ENCODE measurements around the gene SEMA3D.

SEMA3D gene

GRCh38 chr7:85090919-85091564, 95.8 kb downstream of the SEMA3D start:
- Histone ChIP-seq H3K4me3 (no peak overlapping the region), H3K9ac (no peak overlapping the region), H3K27me3 (no peaks in the 10 kb centered on the region), H3K4me2 (no peak overlapping the region), H3K9me3 (no peaks in the 10 kb centered on the region), H3K27ac (no peak overlapping the region), H4K20me1 (no peaks in the 10 kb centered on the region), H3K36me3 (no peaks in the 10 kb centered on the region), H3K4me1 (no peaks in the 10 kb centered on the region)
- no peak for TF ChIP-seq Cebpa-rat (IDR thresholded peaks at IDR 0.05)

- no peak overlapping the region for H3K9ac ChIP-seq
- no peaks in the 10 kb centered on the region for H3K27me3 ChIP-seq
- no peaks in the 10 kb centered on the region for H3K9me3 ChIP-seq
- H3K4me2 ChIP-seq = no peak overlapping the region
- H4K20me1 ChIP-seq = no peaks in the 10 kb centered on the region
- no peak for TF ChIP-seq Cebpa-rat (IDR thresholded peaks at IDR 0.05)
- no peak overlapping the region for H3K27ac ChIP-seq
- no peak overlapping the region for H3K4me3 ChIP-seq
- H3K4me1 ChIP-seq = no peaks in the 10 kb centered on the region
- no peaks in the 10 kb centered on the region for H3K36me3 ChIP-seq
Measured at GRCh38 chr7:85090143-85090542, 96.7 kb downstream of the SEMA3D start.

GRCh38 chr7:85081846-85082245, 105.0 kb downstream of the SEMA3D start:
- Histone ChIP-seq H3K9me3 (no peaks in the 10 kb centered on the region), H3K4me3 (no peak overlapping the region), H3K4me1 (peaks cover 10% of the 10 kb centered on the region), H3K4me2 (no peak overlapping the region), H4K20me1 (no peaks in the 10 kb centered on the region), H3K9ac (no peak overlapping the region), H3K27me3 (no peaks in the 10 kb centered on the region), H3K36me3 (no peaks in the 10 kb centered on the region), H3K27ac (no peak overlapping the region)
- TF ChIP-seq Cebpa-rat (IDR thresholded peaks at IDR 0.05) = no peak

GRCh38 chr7:85081392-85081791, 105.5 kb downstream of the SEMA3D start:
- Histone ChIP-seq H3K9me3 (no peaks in the 10 kb centered on the region), H3K9ac (no peak overlapping the region), H3K36me3 (no peaks in the 10 kb centered on the region), H3K4me1 (peaks cover 10% of the 10 kb centered on the region), H3K27ac (no peak overlapping the region), H3K27me3 (no peaks in the 10 kb centered on the region), H4K20me1 (no peaks in the 10 kb centered on the region), H3K4me2 (no peak overlapping the region), H3K4me3 (no peak overlapping the region)
- no peak for TF ChIP-seq Cebpa-rat (IDR thresholded peaks at IDR 0.05)

- H3K27me3 ChIP-seq = no peaks in the 10 kb centered on the region
- no peak overlapping the region for H3K4me2 ChIP-seq
- no peaks in the 10 kb centered on the region for H3K9me3 ChIP-seq
- peaks cover 10% of the 10 kb centered on the region for H3K4me1 ChIP-seq
- no peak overlapping the region for H3K9ac ChIP-seq
- no peaks in the 10 kb centered on the region for H3K36me3 ChIP-seq
- no peaks in the 10 kb centered on the region for H4K20me1 ChIP-seq
- TF ChIP-seq Cebpa-rat (IDR thresholded peaks at IDR 0.05) = no peak
- no peak overlapping the region for H3K4me3 ChIP-seq
- H3K27ac ChIP-seq = no peak overlapping the region
Measured at GRCh38 chr7:85079434-85079833, 107.4 kb downstream of the SEMA3D start.

DNA sequence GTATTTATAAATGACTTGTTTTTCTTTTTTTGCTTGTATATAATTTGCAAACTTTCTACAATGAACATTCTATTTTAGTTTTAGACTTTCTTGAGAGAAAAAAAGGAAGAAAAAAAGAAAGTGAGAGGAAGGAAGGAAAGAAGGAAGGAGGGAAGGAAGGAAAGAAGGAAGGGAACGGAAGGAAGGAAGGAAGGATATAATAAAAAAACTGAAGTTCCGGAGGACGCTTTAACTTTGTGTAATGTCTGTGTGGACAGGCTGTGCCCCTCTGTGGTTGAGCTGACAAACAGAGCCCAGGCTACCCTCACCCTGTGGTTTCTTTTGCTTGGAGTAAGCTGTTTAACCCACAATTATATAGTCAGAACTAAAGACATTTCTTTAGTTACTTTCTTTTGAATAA, 108.7 kb downstream of the SEMA3D start:
- no peaks in the 10 kb centered on the region for H3K36me3 ChIP-seq
- H3K9me3 ChIP-seq = no peaks in the 10 kb centered on the region
- no peaks in the 10 kb centered on the region for H3K27me3 ChIP-seq
- H3K4me3 ChIP-seq = no peak overlapping the region
- TF ChIP-seq Cebpa-rat (IDR thresholded peaks at IDR 0.05) = no peak
- H3K27ac ChIP-seq = no peak overlapping the region
- H3K9ac ChIP-seq = no peak overlapping the region
- H3K4me2 ChIP-seq = peak overlapping the region; percentile 47
- peaks cover 10% of the 10 kb centered on the region for H3K4me1 ChIP-seq
- no peaks in the 10 kb centered on the region for H4K20me1 ChIP-seq

DNA sequence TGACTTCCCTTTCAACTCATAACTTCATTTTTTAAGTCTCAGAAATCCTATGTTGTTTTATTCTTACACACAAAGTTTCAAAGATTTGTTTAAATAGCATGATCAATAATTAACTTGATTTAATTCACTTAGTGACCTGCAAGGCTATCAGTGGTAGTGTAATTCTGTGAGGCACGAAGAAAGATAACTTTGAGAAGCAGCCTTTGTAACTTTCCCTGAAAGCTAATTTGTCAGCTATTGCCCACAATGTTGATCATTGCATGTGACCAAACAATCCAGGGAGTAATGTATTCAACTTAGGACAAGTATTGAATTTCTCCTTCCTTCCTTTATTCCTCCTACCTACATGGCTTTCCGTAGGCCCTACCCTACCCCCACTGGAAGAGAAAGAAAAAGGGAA, 111.0 kb downstream of the SEMA3D start:
- H3K27ac ChIP-seq = no peak overlapping the region
- no peak for TF ChIP-seq Cebpa-rat (IDR thresholded peaks at IDR 0.05)

DNA sequence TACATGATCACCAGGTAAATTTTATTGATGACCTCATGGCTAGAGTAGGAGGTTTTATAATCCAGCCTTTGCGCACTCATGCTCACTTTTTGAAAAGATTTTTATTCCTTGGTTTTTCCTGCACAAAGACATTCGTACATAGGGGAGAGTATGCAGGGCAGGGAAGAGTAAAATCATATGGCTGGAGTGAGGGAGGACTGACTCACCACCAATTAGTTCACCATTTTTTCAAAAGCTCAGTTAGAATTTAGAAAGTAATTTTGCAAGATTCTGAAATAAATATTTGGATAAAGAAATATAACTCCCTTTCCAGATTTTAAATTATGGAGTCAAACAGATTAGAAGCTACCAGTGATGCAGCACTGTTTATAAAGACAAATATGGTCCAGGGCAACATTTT, 111.9 kb downstream of the SEMA3D start:
- Histone ChIP-seq H3K9me3 (no peaks in the 10 kb centered on the region), H3K27ac (no peak overlapping the region), H3K9ac (no peak overlapping the region), H4K20me1 (no peaks in the 10 kb centered on the region), H3K36me3 (no peaks in the 10 kb centered on the region), H3K4me3 (no peak overlapping the region), H3K4me2 (no peak overlapping the region), H3K27me3 (no peaks in the 10 kb centered on the region), H3K4me1 (peaks cover 13% of the 10 kb centered on the region)
- no peak for TF ChIP-seq Cebpa-rat (IDR thresholded peaks at IDR 0.05)

More for the DNA sequence above, 111.0 kb downstream of the SEMA3D start:
- no peaks in the 10 kb centered on the region for H3K9me3 ChIP-seq
- H3K4me1 ChIP-seq = peaks cover 10% of the 10 kb centered on the region
- no peak overlapping the region for H3K4me2 ChIP-seq
- no peak overlapping the region for H3K4me3 ChIP-seq
- H3K36me3 ChIP-seq = no peaks in the 10 kb centered on the region
- no peaks in the 10 kb centered on the region for H4K20me1 ChIP-seq
- no peaks in the 10 kb centered on the region for H3K27me3 ChIP-seq
- no peak overlapping the region for H3K9ac ChIP-seq

DNA sequence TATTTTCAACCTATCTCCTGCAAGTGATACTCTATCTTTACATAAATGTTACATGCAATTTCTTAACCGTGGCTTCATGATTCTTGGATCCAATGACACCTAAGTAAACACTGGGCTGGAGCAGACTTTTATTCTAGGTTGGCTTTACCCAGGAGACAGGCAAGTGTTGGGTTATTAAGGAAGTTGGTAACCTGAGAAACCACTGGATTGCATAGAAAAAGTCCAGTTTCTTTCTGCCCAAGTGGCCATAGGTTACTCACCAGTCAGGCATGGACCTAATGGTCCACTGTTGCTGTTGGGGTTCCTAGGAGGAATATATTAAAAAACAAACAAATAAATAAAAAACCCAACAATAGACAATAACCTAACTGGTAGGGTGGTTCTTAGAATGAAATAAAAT, 112.8 kb downstream of the SEMA3D start:
- TF ChIP-seq Cebpa-rat (IDR thresholded peaks at IDR 0.05) = no peak

GRCh38 chr7:85070967-85071628, 115.8 kb downstream of the SEMA3D start:
- Histone ChIP-seq H3K9ac (no peak overlapping the region), H3K36me3 (no peaks in the 10 kb centered on the region), H3K4me3 (no peak overlapping the region), H3K27me3 (no peaks in the 10 kb centered on the region), H3K4me1 (peaks cover 18% of the 10 kb centered on the region), H3K9me3 (no peaks in the 10 kb centered on the region), H3K4me2 (no peak overlapping the region), H3K27ac (no peak overlapping the region), H4K20me1 (no peaks in the 10 kb centered on the region)
- TF ChIP-seq Cebpa-rat (IDR thresholded peaks at IDR 0.05) = no peak

More for the DNA sequence above, 112.8 kb downstream of the SEMA3D start:
- Histone ChIP-seq H4K20me1 (no peaks in the 10 kb centered on the region), H3K27ac (no peak overlapping the region), H3K4me2 (no peak overlapping the region), H3K36me3 (no peaks in the 10 kb centered on the region), H3K27me3 (no peaks in the 10 kb centered on the region), H3K4me3 (no peak overlapping the region), H3K9me3 (no peaks in the 10 kb centered on the region), H3K9ac (no peak overlapping the region), H3K4me1 (peaks cover 23% of the 10 kb centered on the region)
